ENCODE results near the gene SEMA3E. TPM values are rescaled to one million over a fixed set of nuclear protein-coding genes. Genes with fewer than 3 reads are reported as not detected.

SEMA3E gene
- total RNA-seq: under 1 TPM; 0.07 to 0.59 TPM

- Histone ChIP-seq H3K27me3 (no peaks in the 10 kb centered on the region), H3K9me3 (no peaks in the 10 kb centered on the region), H3K36me3 (no peaks in the 10 kb centered on the region), H3K4me3 (peak within 1 kb of the TSS; percentile 10 to 11), H3K4me1 (no peaks in the 10 kb centered on the region), H3K27ac (no peak within 1 kb of the TSS)
- no peak for TF ChIP-seq CTCF (IDR thresholded peaks at IDR 0.05)
- DNase-seq (ENCODE audit: low spot score): no peak
Observed at GRCh38 chr7:83648464-83649241, at the start of gene SEMA3E. Gene SEMA3E, minus strand, starts transcription at chr7:83649139.

- H3K9me3 ChIP-seq: no peaks in the 10 kb centered on the region
- H3K27me3 ChIP-seq: no peaks in the 10 kb centered on the region
- no peak overlapping the region for H3K27ac ChIP-seq
- H3K4me3 ChIP-seq: no peak overlapping the region
- no peak for DNase-seq (ENCODE audit: low spot score)
- no peaks in the 10 kb centered on the region for H3K4me1 ChIP-seq
- no peaks in the 10 kb centered on the region for H3K36me3 ChIP-seq
- no peak for TF ChIP-seq CTCF (IDR thresholded peaks at IDR 0.05)
Observed at GRCh38 chr7:83697804-83698530, 49.0 kb upstream of the SEMA3E start.

- no peaks in the 10 kb centered on the region for H3K4me1 ChIP-seq
- H3K9me3 ChIP-seq: no peaks in the 10 kb centered on the region
- H3K27ac ChIP-seq: no peak overlapping the region
- H3K4me3 ChIP-seq: no peak overlapping the region
- no peak for DNase-seq (ENCODE audit: low spot score)
- TF ChIP-seq CTCF (IDR thresholded peaks at IDR 0.05): no peak
- H3K27me3 ChIP-seq: no peaks in the 10 kb centered on the region
- no peaks in the 10 kb centered on the region for H3K36me3 ChIP-seq
Observed at GRCh38 chr7:83696101-83696500, 47.2 kb upstream of the SEMA3E start.

GRCh38 chr7:83695128-83695960 is 46.4 kb upstream of the SEMA3E start:
- Histone ChIP-seq H3K4me3 (no peak overlapping the region), H3K36me3 (no peaks in the 10 kb centered on the region), H3K4me1 (no peaks in the 10 kb centered on the region), H3K9me3 (no peaks in the 10 kb centered on the region), H3K27ac (no peak overlapping the region), H3K27me3 (no peaks in the 10 kb centered on the region)
- TF ChIP-seq CTCF (IDR thresholded peaks at IDR 0.05): no peak
- DNase-seq (ENCODE audit: low spot score): no peak

- TF ChIP-seq CTCF (IDR thresholded peaks at IDR 0.05): no peak
- Histone ChIP-seq H3K27ac (no peak overlapping the region), H3K4me3 (no peak overlapping the region), H3K4me1 (no peaks in the 10 kb centered on the region), H3K36me3 (no peaks in the 10 kb centered on the region), H3K27me3 (no peaks in the 10 kb centered on the region), H3K9me3 (no peaks in the 10 kb centered on the region)
- no peak for DNase-seq (ENCODE audit: low spot score)
Observed at GRCh38 chr7:83693256-83693655, 44.3 kb upstream of the SEMA3E start.

Measured in right atrium auricular region (tissue), 2 donors.